Neural crest cell (in vitro differentiated cells): Measurements from ENCODE around the gene VCAN. TPM values are rescaled to one million over a fixed set of nuclear protein-coding genes. Genes with fewer than 3 reads are reported as not detected.
"Not testable (repeated sequence)": the region's sequence is repeated elsewhere in the genome, so short reads cannot be mapped to it uniquely, and the experiment has no call there.

ENCODE experiments used
- DNase-seq: peaks from one replicate; pipeline ENCODE4 v3.0.0; 2021; ENCODE audit warnings: low read depth, mixed read lengths, low spot score
- H3K27ac Mint-ChIP-seq: one replicate; pipeline ENCODE4 v1.8.0; 2021; ENCODE audit warnings: mild to moderate bottlenecking, mixed read lengths; ENCODE audit not compliant: unreplicated experiment
- H3K27me3 Mint-ChIP-seq: 2 replicates; pipeline ENCODE4 v1.8.0; 2021; ENCODE audit warnings: low read depth, mild to moderate bottlenecking, mixed read lengths
- H3K36me3 Mint-ChIP-seq: 2 replicates; pipeline ENCODE4 v1.8.0; 2021; ENCODE audit warnings: low read depth, mild to moderate bottlenecking, mixed read lengths
- H3K4me1 Mint-ChIP-seq: 2 replicates; pipeline ENCODE4 v1.8.0; 2021; ENCODE audit warnings: mixed read lengths
- H3K4me3 Mint-ChIP-seq: one replicate; pipeline ENCODE4 v1.8.0; 2021; ENCODE audit warnings: mild to moderate bottlenecking, mixed read lengths
- H3K9me3 Mint-ChIP-seq: 2 replicates; pipeline ENCODE4 v1.8.0; 2021; ENCODE audit warnings: mixed read lengths
- CTCF ChIP-seq: fragments of 200-600 bp; sonication (generic); conservative IDR thresholded peaks from 2 replicates; pipeline ENCODE4 v1.5.0; 2021; ENCODE audit warnings: antibody characterized with exemption, mild to moderate bottlenecking
- total RNA-seq: library from RNA; stranded (reverse); gene quantifications from 2 replicates; pipeline ENCODE4 v1.2.1, GENCODE V29; 2021

VCAN gene
- total RNA-seq, 1 donor from 2014 or later: 236 TPM

GRCh38 chr5:83430130-83431010 is 41.2 kb upstream of the VCAN start:
- no peak overlapping the region for H3K27ac Mint-ChIP-seq
- peaks cover 7% of the 10 kb centered on the region for H3K9me3 Mint-ChIP-seq
- H3K27me3 Mint-ChIP-seq: no peaks in the 10 kb centered on the region
- peaks cover 11% of the 10 kb centered on the region for H3K4me1 Mint-ChIP-seq
- peak; percentile 67 for DNase-seq
- H3K4me3 Mint-ChIP-seq: no peak overlapping the region
- TF ChIP-seq CTCF: peak; percentile 94
- no peaks in the 10 kb centered on the region for H3K36me3 Mint-ChIP-seq

- no peak overlapping the region for H3K4me3 Mint-ChIP-seq
- H3K4me1 Mint-ChIP-seq: peaks cover 11% of the 10 kb centered on the region
- H3K9me3 Mint-ChIP-seq: peaks cover 5% of the 10 kb centered on the region
- H3K27ac Mint-ChIP-seq: no peak overlapping the region
- no peaks in the 10 kb centered on the region for H3K27me3 Mint-ChIP-seq
- no peak for DNase-seq
- H3K36me3 Mint-ChIP-seq: no peaks in the 10 kb centered on the region
- no peak for TF ChIP-seq CTCF
These were observed 37.7 kb upstream of the VCAN start for GRCh38 chr5:83433891-83434290.

GRCh38 chr5:83434946-83435345 is 36.6 kb upstream of the VCAN start:
- H3K27me3 Mint-ChIP-seq: no peaks in the 10 kb centered on the region
- H3K27ac Mint-ChIP-seq: no peak overlapping the region
- H3K4me3 Mint-ChIP-seq: no peak overlapping the region
- DNase-seq: no peak
- H3K9me3 Mint-ChIP-seq: peaks cover 10% of the 10 kb centered on the region
- peaks cover 2% of the 10 kb centered on the region for H3K36me3 Mint-ChIP-seq
- no peak for TF ChIP-seq CTCF
- H3K4me1 Mint-ChIP-seq: peaks cover 11% of the 10 kb centered on the region

GRCh38 chr5:83436276-83436675 is 35.3 kb upstream of the VCAN start:
- DNase-seq: no peak
- H3K9me3 Mint-ChIP-seq: peaks cover 10% of the 10 kb centered on the region
- no peaks in the 10 kb centered on the region for H3K27me3 Mint-ChIP-seq
- TF ChIP-seq CTCF: no peak
- H3K4me1 Mint-ChIP-seq: no peaks in the 10 kb centered on the region
- no peak overlapping the region for H3K4me3 Mint-ChIP-seq
- H3K36me3 Mint-ChIP-seq: peaks cover 2% of the 10 kb centered on the region
- no peak overlapping the region for H3K27ac Mint-ChIP-seq

GRCh38 chr5:83437697-83438096 is 33.8 kb upstream of the VCAN start:
- Mint-ChIP-seq H3K9me3 (peaks cover 11% of the 10 kb centered on the region), H3K27ac (peak overlapping the region; percentile 57)
- H3K36me3 Mint-ChIP-seq, DNase-seq, H3K4me1 Mint-ChIP-seq, H3K4me3 Mint-ChIP-seq, H3K27me3 Mint-ChIP-seq: not testable (repeated sequence)

- peaks cover 10% of the 10 kb centered on the region for H3K9me3 Mint-ChIP-seq
- DNase-seq: no peak
- no peak for TF ChIP-seq CTCF
- no peaks in the 10 kb centered on the region for H3K27me3 Mint-ChIP-seq
- peaks cover 2% of the 10 kb centered on the region for H3K36me3 Mint-ChIP-seq
- no peak overlapping the region for H3K4me3 Mint-ChIP-seq
- H3K4me1 Mint-ChIP-seq: no peaks in the 10 kb centered on the region
- no peak overlapping the region for H3K27ac Mint-ChIP-seq
These were observed 30.7 kb upstream of the VCAN start for GRCh38 chr5:83440826-83441225.
